ENCODE data around the gene BCAP29. TPM values are rescaled to one million over a fixed set of nuclear protein-coding genes. Genes with fewer than 3 reads are reported as not detected.

Gene BCAP29
- total and polyA plus RNA-seq, 2 donors (not counting 3 experiments of a cell fraction or from before 2014, with no cell fraction given) = 122 to 162 TPM

DNA sequence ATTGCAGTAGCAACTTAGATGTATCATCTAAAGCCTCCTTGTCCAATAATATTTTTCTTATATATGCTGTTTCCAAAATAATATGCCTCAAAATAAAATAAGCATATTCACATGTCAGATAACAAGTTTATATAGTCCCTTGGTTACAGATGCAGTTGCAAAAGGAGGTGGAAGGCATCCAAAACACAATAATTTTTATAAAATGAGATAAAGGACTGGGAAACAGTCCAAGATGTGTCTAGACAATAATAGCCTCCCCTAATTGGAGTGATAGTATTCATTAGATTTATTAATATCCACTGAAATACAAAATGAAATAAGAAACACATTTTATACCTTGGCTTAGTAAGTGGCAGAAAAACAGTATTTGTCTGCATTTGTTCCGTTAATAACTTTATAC, 30.3 kb downstream of the BCAP29 start:
- intact Hi-C loops (cut with micrococcal nuclease) (no loop called here), dilution Hi-C loops (cut with MboI; ENCODE audit: extremely low pct_ligation_motif_present, low sequenced_read_pairs) (no loop called here)
- TF ChIP-seq JUN (IDR thresholded peaks at IDR 0.05; ENCODE audit: borderline replicate concordance, insufficient read depth, insufficient read length, low read depth) (no peak), GATA2 (IDR thresholded peaks at IDR 0.05; ENCODE audit: insufficient read depth, insufficient read length, low read depth, low read length) (no peak), POLR2AphosphoS5 (IDR thresholded peaks at IDR 0.05; ENCODE audit: insufficient read depth, low read depth, low read length) (no peak), EZH2 (IDR thresholded peaks at IDR 0.05; ENCODE audit: borderline replicate concordance, low read depth, low read length, severe bottlenecking) (no peak), FOS (IDR thresholded peaks at IDR 0.05; ENCODE audit: borderline replicate concordance, insufficient read depth, low read length) (no peak), MYC (IDR thresholded peaks at IDR 0.05; ENCODE audit: low read depth, low read length) (no peak)
- TF ChIP-seq, protein P1, sequence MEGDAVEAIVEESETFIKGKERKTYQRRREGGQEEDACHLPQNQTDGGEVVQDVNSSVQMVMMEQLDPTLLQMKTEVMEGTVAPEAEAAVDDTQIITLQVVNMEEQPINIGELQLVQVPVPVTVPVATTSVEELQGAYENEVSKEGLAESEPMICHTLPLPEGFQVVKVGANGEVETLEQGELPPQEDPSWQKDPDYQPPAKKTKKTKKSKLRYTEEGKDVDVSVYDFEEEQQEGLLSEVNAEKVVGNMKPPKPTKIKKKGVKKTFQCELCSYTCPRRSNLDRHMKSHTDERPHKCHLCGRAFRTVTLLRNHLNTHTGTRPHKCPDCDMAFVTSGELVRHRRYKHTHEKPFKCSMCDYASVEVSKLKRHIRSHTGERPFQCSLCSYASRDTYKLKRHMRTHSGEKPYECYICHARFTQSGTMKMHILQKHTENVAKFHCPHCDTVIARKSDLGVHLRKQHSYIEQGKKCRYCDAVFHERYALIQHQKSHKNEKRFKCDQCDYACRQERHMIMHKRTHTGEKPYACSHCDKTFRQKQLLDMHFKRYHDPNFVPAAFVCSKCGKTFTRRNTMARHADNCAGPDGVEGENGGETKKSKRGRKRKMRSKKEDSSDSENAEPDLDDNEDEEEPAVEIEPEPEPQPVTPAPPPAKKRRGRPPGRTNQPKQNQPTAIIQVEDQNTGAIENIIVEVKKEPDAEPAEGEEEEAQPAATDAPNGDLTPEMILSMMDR (IDR thresholded peaks at IDR 0.05; ENCODE audit: extremely low read depth in 1 of 2, insufficient read depth in 1 of 2, low read depth in 1 of 2, low read length in 2 of 2) = no peak
- Histone ChIP-seq H4K20me1 (replicated peaks; ENCODE audit: control insufficient read depth, extremely low read depth, insufficient read depth, low read length) (no peaks in the 10 kb centered on the region), H3K79me2 (ENCODE audit: control insufficient read depth, insufficient read depth, low read length) (no peaks in the 10 kb centered on the region), H3K4me2 (ENCODE audit: insufficient read depth, low read length) (no peak overlapping the region), H2AFZ (ENCODE audit: low read depth, low read length) (no peak overlapping the region), H3K4me3 (replicated peaks in 1 of 3; ENCODE audit: insufficient read depth in 1 of 3, low read depth in 1 of 3, low read length in 3 of 3) (no peak overlapping the region), H3K36me3 (ENCODE audit: control insufficient read depth in 2 of 2, extremely low read depth in 1 of 2, insufficient read depth in 2 of 2, low read length in 2 of 2) (peaks cover 13 to 22% of the 10 kb centered on the region in 2 experiments), H3K27me3 (ENCODE audit: control insufficient read depth in 2 of 2, insufficient read depth in 2 of 2, low read length in 2 of 2) (no peaks in the 10 kb centered on the region), H3K9ac (replicated peaks; ENCODE audit: extremely low read depth, insufficient read depth, low read length) (no peak overlapping the region), H3K9me3 (replicated peaks; ENCODE audit: control insufficient read depth, insufficient read depth, low read length) (no peaks in the 10 kb centered on the region), H3K9me1 (replicated peaks; ENCODE audit: control insufficient read depth, extremely low read depth, insufficient read depth, low read length) (no peaks in the 10 kb centered on the region), H3K4me1 (ENCODE audit: control insufficient read depth, extremely low read depth, insufficient read depth, low read length) (peaks cover 17% of the 10 kb centered on the region), H3K27ac (ENCODE audit: insufficient read depth, low read depth, low read length) (no peak overlapping the region)
- ChIA-PET POLR2A (no interaction called here), CTCF (interaction anchor here (1.1 to 2.1 kb wide), 3 partner anchors 10 to 265 kb away, joined by 3 to 5 read pairs (median 4); no protein-coding TSS in a partner anchor)
- no peak for FAIRE-seq
- peak; percentile 52 for DNase-seq (ENCODE audit: low read depth, low spot score)
- BruUV-seq (replicated peaks) = no TSS peak

Measured in endothelial cell of umbilical vein (primary cell).